Stimulated activated CD8-positive, alpha-beta memory T cell treated with anti-CD3 and anti-CD28 coated beads, Interleukin-12 subunit alpha, Interleukin-12 subunit beta, amount 100 ng/mL, for 24 hours (primary cell): ENCODE data around the gene ST6GAL1.

Source experiments
- DNase-seq: peaks from one replicate; pipeline ENCODE4 v3.0.0-alpha.2; 2020; ENCODE audit errors: extremely low read depth

ST6GAL1 gene

GRCh38 chr3:187112934-187113793 lies 182.8 kb downstream of the ST6GAL1 start:
- DNase-seq: no peak

- no peak for DNase-seq
Measured at GRCh38 chr3:187114511-187114910, 184.2 kb downstream of the ST6GAL1 start.

- no peak for DNase-seq
Measured at GRCh38 chr3:187120326-187120725, 190.0 kb downstream of the ST6GAL1 start.

- no peak for DNase-seq
Measured at GRCh38 chr3:187122261-187122660, 191.9 kb downstream of the ST6GAL1 start.

- DNase-seq: no peak
Measured at GRCh38 chr3:187125319-187126031, 195.1 kb downstream of the ST6GAL1 start.
